ENCODE measurements around the gene DPH5.
"Not testable (repeated sequence)": the region's sequence is repeated elsewhere in the genome, so short reads cannot be mapped to it uniquely, and the experiment has no call there.

The DPH5 gene

DNA sequence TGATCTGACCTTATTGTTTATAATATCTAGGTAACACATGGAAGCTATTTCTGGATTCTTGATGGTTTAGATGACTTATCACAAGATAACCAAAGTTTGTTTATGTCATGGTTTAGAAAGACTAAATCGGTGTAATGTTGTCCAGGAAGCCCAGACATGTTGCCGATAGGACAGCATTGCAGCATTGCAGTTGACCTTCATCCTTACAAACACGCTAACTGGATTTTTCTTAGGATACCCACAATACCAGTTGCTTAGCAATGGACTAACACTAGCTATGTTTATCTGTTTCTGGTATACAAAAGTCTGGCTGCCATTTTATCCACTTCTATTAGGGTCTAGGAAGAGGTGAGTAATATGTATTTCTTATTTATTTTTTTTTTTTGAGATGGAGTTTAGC is 11.7 kb upstream of the DPH5 start:
- CTCF ChIA-PET: interaction anchor here (0.7 to 1.5 kb wide), 8 partner anchors 9 to 252 kb away, joined by 3 to 4 read pairs (median 3); no protein-coding TSS in a partner anchor
- no peak for DNase-seq
- Histone ChIP-seq H3K9me3 (ENCODE audit: control extremely low read depth in 1 of 5, control insufficient read depth in 4 of 5, insufficient read depth in 2 of 5, low read depth in 1 of 5, low read length in 4 of 5) (peaks cover 2 to 29% (median 11%) of the 10 kb centered on the region in 5 experiments), H3K27me3 (replicated peaks in 2 of 5; ENCODE audit: control insufficient read depth in 4 of 5, insufficient read depth in 5 of 5, low read length in 4 of 5) (no peaks in the 10 kb centered on the region), H3K36me3 (ENCODE audit: control insufficient read depth in 4 of 4, insufficient read depth in 4 of 4, low read length in 3 of 4) (peaks cover 6 to 32% (median 19%) of the 10 kb centered on the region in 4 experiments), H3K4me1 (ENCODE audit: control extremely low read depth in 1 of 4, control insufficient read depth in 4 of 4, insufficient read depth in 4 of 4, low read length in 3 of 4) (no peaks in the 10 kb centered on the region), H3K27ac (ENCODE audit: insufficient read depth in 1 of 2, low read depth in 1 of 2, low read length in 2 of 2, poor library complexity in 1 of 2, severe bottlenecking in 2 of 2) (no peak overlapping the region), H3K4me3 (ENCODE audit: control insufficient read depth in 1 of 7, extremely low read depth in 1 of 7, insufficient read depth in 4 of 7, low read depth in 2 of 7, low read length in 6 of 7) (no peak overlapping the region)
- POLR2A ChIA-PET: no interaction called here
- 100% methylated on average over 2 of the region's 3 CpGs for WGBS (ENCODE audit: insufficient coverage)

- no peaks in the 10 kb centered on the region for H3K27me3 ChIP-seq (replicated peaks in 2 of 5; ENCODE audit: control insufficient read depth in 4 of 5, insufficient read depth in 5 of 5, low read length in 4 of 5)
- CTCF ChIA-PET: no interaction called here
- peaks cover 0 to 4% (median 0%) of the 10 kb centered on the region in 5 experiments for H3K9me3 ChIP-seq (ENCODE audit: control extremely low read depth in 1 of 5, control insufficient read depth in 4 of 5, insufficient read depth in 2 of 5, low read depth in 1 of 5, low read length in 4 of 5)
- DNase-seq: no peak
- no peak overlapping the region for H3K27ac ChIP-seq (ENCODE audit: insufficient read depth in 1 of 2, low read depth in 1 of 2, low read length in 2 of 2, poor library complexity in 1 of 2, severe bottlenecking in 2 of 2)
- POLR2A ChIA-PET: no interaction called here
- H3K4me3 ChIP-seq (ENCODE audit: control insufficient read depth in 1 of 7, extremely low read depth in 1 of 7, insufficient read depth in 4 of 7, low read depth in 2 of 7, low read length in 6 of 7): no peak overlapping the region
- no CpG with 5 or more reads among the region's 2 CpGs for WGBS (ENCODE audit: insufficient coverage)
- H3K4me1 ChIP-seq (ENCODE audit: control extremely low read depth in 1 of 4, control insufficient read depth in 4 of 4, insufficient read depth in 4 of 4, low read length in 3 of 4): peaks cover 0 to 6% (median 1%) of the 10 kb centered on the region in 4 experiments
- H3K36me3 ChIP-seq (ENCODE audit: control insufficient read depth in 4 of 4, insufficient read depth in 4 of 4, low read length in 3 of 4): peaks cover 0 to 6% (median 3%) of the 10 kb centered on the region in 4 experiments
Measured at GRCh38 chr1:101033017-101033416, 7.4 kb upstream of the DPH5 start.

DNA sequence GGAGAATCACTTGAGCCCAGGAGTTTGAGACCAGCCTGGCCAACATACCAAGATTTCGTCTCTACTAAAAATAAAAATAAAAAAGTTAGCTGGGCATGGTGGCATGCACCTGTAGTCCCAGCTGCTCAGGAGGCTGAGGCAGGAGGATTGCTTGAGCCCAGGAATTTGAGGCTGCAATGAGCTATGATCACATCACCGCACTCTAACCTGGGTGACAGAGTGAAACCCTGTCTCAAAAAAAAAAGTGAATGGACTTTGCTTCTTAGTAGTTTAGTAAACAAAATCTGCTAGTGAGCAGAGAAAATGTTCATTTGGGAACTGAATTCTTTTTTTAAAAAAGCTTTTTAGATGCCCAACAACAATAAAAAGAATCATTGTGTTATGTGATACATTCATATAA is 6.5 kb upstream of the DPH5 start:
- not testable (repeated sequence) for H3K4me1 ChIP-seq (ENCODE audit: control extremely low read depth in 1 of 4, control insufficient read depth in 4 of 4, insufficient read depth in 4 of 4, low read length in 3 of 4); H3K9me3 ChIP-seq (ENCODE audit: control extremely low read depth in 1 of 5, control insufficient read depth in 4 of 5, insufficient read depth in 2 of 5, low read depth in 1 of 5, low read length in 4 of 5); H3K4me3 ChIP-seq (ENCODE audit: control insufficient read depth in 1 of 7, extremely low read depth in 1 of 7, insufficient read depth in 4 of 7, low read depth in 2 of 7, low read length in 6 of 7); H3K27me3 ChIP-seq (replicated peaks in 2 of 5; ENCODE audit: control insufficient read depth in 4 of 5, insufficient read depth in 5 of 5, low read length in 4 of 5); H3K36me3 ChIP-seq (ENCODE audit: control insufficient read depth in 4 of 4, insufficient read depth in 4 of 4, low read length in 3 of 4); DNase-seq; H3K27ac ChIP-seq (ENCODE audit: insufficient read depth in 1 of 2, low read depth in 1 of 2, low read length in 2 of 2, poor library complexity in 1 of 2, severe bottlenecking in 2 of 2)
- POLR2A ChIA-PET: interaction anchor here (0.7 kb wide), 1 partner anchor 749 kb away, joined by 3 read pairs; no protein-coding TSS in a partner anchor
- CTCF ChIA-PET: interaction anchor here (1.1 to 3.0 kb wide), 2 partner anchors 9 to 206 kb away, joined by 4 to 8 read pairs; no protein-coding TSS in a partner anchor
- WGBS (ENCODE audit: insufficient coverage): 100% methylated on average over 2 of the region's 2 CpGs

DNA sequence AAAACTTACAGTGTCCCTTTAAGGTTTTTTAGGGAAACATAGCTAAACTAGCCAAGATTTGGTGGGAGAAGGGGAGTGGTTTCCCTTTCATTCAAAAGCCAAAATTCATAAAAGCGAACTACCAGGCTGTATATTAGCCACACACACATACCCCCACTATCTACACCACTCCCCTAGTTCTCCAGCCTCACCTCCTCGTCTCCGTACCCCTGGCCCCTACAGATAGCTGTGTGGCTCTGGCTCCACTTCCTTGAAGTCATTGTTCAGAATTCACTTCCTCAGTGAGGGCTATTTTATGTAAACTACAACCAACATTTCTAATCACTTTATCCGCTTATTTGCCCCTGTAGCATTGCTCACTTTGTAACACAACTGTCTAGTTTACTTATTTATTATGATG is 5.3 kb upstream of the DPH5 start:
- ChIA-PET CTCF (interaction anchor here (0.8 to 3.0 kb wide), 4 partner anchors 10 to 259 kb away, joined by 3 to 8 read pairs (median 3); no protein-coding TSS in a partner anchor), POLR2A (interaction anchor here (1.8 kb wide), 1 partner anchor 18 kb away, joined by 4 read pairs; no protein-coding TSS in a partner anchor)
- H3K27me3 ChIP-seq (replicated peaks in 2 of 5; ENCODE audit: control insufficient read depth in 4 of 5, insufficient read depth in 5 of 5, low read length in 4 of 5): no peaks in the 10 kb centered on the region
- WGBS (ENCODE audit: insufficient coverage): 57% methylated on average over 2 of the region's 4 CpGs
- H3K27ac ChIP-seq (ENCODE audit: insufficient read depth in 1 of 2, low read depth in 1 of 2, low read length in 2 of 2, poor library complexity in 1 of 2, severe bottlenecking in 2 of 2): no peak overlapping the region
- H3K4me1 ChIP-seq (ENCODE audit: control extremely low read depth in 1 of 4, control insufficient read depth in 4 of 4, insufficient read depth in 4 of 4, low read length in 3 of 4): peaks cover 5 to 16% (median 9%) of the 10 kb centered on the region in 4 experiments
- H3K4me3 ChIP-seq (ENCODE audit: control insufficient read depth in 1 of 7, extremely low read depth in 1 of 7, insufficient read depth in 4 of 7, low read depth in 2 of 7, low read length in 6 of 7): no peak overlapping the region
- H3K9me3 ChIP-seq (ENCODE audit: control extremely low read depth in 1 of 5, control insufficient read depth in 4 of 5, insufficient read depth in 2 of 5, low read depth in 1 of 5, low read length in 4 of 5): peaks cover 0 to 4% (median 0%) of the 10 kb centered on the region in 5 experiments
- DNase-seq: peak; percentile 14 to 67 (median 42)
- peaks cover 0 to 8% (median 2%) of the 10 kb centered on the region in 4 experiments for H3K36me3 ChIP-seq (ENCODE audit: control insufficient read depth in 4 of 4, insufficient read depth in 4 of 4, low read length in 3 of 4)

- H3K27ac ChIP-seq (ENCODE audit: insufficient read depth in 1 of 2, low read depth in 1 of 2, low read length in 2 of 2, poor library complexity in 1 of 2, severe bottlenecking in 2 of 2): no peak overlapping the region
- no CpG with 5 or more reads among the region's 1 CpG for WGBS (ENCODE audit: insufficient coverage)
- ChIA-PET POLR2A (no interaction called here), CTCF (interaction anchor here (1.0 to 1.4 kb wide), 3 partner anchors 209 to 211 kb away, joined by 3 read pairs; no protein-coding TSS in a partner anchor)
- H3K36me3 ChIP-seq (ENCODE audit: control insufficient read depth in 4 of 4, insufficient read depth in 4 of 4, low read length in 3 of 4): peaks cover 0 to 8% (median 2%) of the 10 kb centered on the region in 4 experiments
- peaks cover 8 to 28% (median 15%) of the 10 kb centered on the region in 4 experiments for H3K4me1 ChIP-seq (ENCODE audit: control extremely low read depth in 1 of 4, control insufficient read depth in 4 of 4, insufficient read depth in 4 of 4, low read length in 3 of 4)
- H3K9me3 ChIP-seq (ENCODE audit: control extremely low read depth in 1 of 5, control insufficient read depth in 4 of 5, insufficient read depth in 2 of 5, low read depth in 1 of 5, low read length in 4 of 5): peaks cover 0 to 4% (median 0%) of the 10 kb centered on the region in 5 experiments
- no peak overlapping the region for H3K4me3 ChIP-seq (ENCODE audit: control insufficient read depth in 1 of 7, extremely low read depth in 1 of 7, insufficient read depth in 4 of 7, low read depth in 2 of 7, low read length in 6 of 7)
- no peak for DNase-seq
- no peaks in the 10 kb centered on the region for H3K27me3 ChIP-seq (replicated peaks in 2 of 5; ENCODE audit: control insufficient read depth in 4 of 5, insufficient read depth in 5 of 5, low read length in 4 of 5)
Measured at GRCh38 chr1:101029184-101029583, 3.6 kb upstream of the DPH5 start.

GRCh38 chr1:101028466-101028865 is 2.9 kb upstream of the DPH5 start:
- WGBS (ENCODE audit: insufficient coverage): no CpG with 5 or more reads among the region's 2 CpGs
- no peaks in the 10 kb centered on the region for H3K27me3 ChIP-seq (replicated peaks in 2 of 5; ENCODE audit: control insufficient read depth in 4 of 5, insufficient read depth in 5 of 5, low read length in 4 of 5)
- H3K27ac ChIP-seq (ENCODE audit: insufficient read depth in 1 of 2, low read depth in 1 of 2, low read length in 2 of 2, poor library complexity in 1 of 2, severe bottlenecking in 2 of 2): no peak overlapping the region
- DNase-seq: no peak
- peaks cover 0 to 8% (median 2%) of the 10 kb centered on the region in 4 experiments for H3K36me3 ChIP-seq (ENCODE audit: control insufficient read depth in 4 of 4, insufficient read depth in 4 of 4, low read length in 3 of 4)
- POLR2A ChIA-PET: no interaction called here
- peaks cover 0 to 4% (median 0%) of the 10 kb centered on the region in 5 experiments for H3K9me3 ChIP-seq (ENCODE audit: control extremely low read depth in 1 of 5, control insufficient read depth in 4 of 5, insufficient read depth in 2 of 5, low read depth in 1 of 5, low read length in 4 of 5)
- CTCF ChIA-PET: interaction anchor here (1.0 kb wide), 1 partner anchor 210 kb away, joined by 3 read pairs; no protein-coding TSS in a partner anchor
- peaks cover 8 to 28% (median 15%) of the 10 kb centered on the region in 4 experiments for H3K4me1 ChIP-seq (ENCODE audit: control extremely low read depth in 1 of 4, control insufficient read depth in 4 of 4, insufficient read depth in 4 of 4, low read length in 3 of 4)
- H3K4me3 ChIP-seq (ENCODE audit: control insufficient read depth in 1 of 7, extremely low read depth in 1 of 7, insufficient read depth in 4 of 7, low read depth in 2 of 7, low read length in 6 of 7): no peak overlapping the region

GRCh38 chr1:101027194-101027772 is 1.7 kb upstream of the DPH5 start:
- ChIA-PET POLR2A (no interaction called here), CTCF (interaction anchor here (1.1 to 1.2 kb wide), 2 partner anchors 10 to 94 kb away, joined by 3 to 4 read pairs; no protein-coding TSS in a partner anchor)
- Histone ChIP-seq H3K4me3 (ENCODE audit: control insufficient read depth in 1 of 7, extremely low read depth in 1 of 7, insufficient read depth in 4 of 7, low read depth in 2 of 7, low read length in 6 of 7) (peak overlapping the region in 1 of 7 experiments; percentile 93), H3K9me3 (ENCODE audit: control extremely low read depth in 1 of 5, control insufficient read depth in 4 of 5, insufficient read depth in 2 of 5, low read depth in 1 of 5, low read length in 4 of 5) (no peaks in the 10 kb centered on the region), H3K4me1 (ENCODE audit: control extremely low read depth in 1 of 4, control insufficient read depth in 4 of 4, insufficient read depth in 4 of 4, low read length in 3 of 4) (peaks cover 8 to 28% (median 15%) of the 10 kb centered on the region in 4 experiments), H3K27me3 (replicated peaks in 2 of 5; ENCODE audit: control insufficient read depth in 4 of 5, insufficient read depth in 5 of 5, low read length in 4 of 5) (no peaks in the 10 kb centered on the region), H3K27ac (ENCODE audit: insufficient read depth in 1 of 2, low read depth in 1 of 2, low read length in 2 of 2, poor library complexity in 1 of 2, severe bottlenecking in 2 of 2) (no peak overlapping the region), H3K36me3 (ENCODE audit: control insufficient read depth in 4 of 4, insufficient read depth in 4 of 4, low read length in 3 of 4) (peaks cover 0 to 8% (median 2%) of the 10 kb centered on the region in 4 experiments)
- 93% methylated on average over 3 of the region's 6 CpGs for WGBS (ENCODE audit: insufficient coverage)
- no peak for DNase-seq

Measured in common myeloid progenitor, CD34-positive (primary cell).